Naive thymus-derived CD8-positive, alpha-beta T cell (primary cell): ENCODE results near the gene SEC24B. TPM values are rescaled to one million over a fixed set of nuclear protein-coding genes. Genes with fewer than 3 reads are reported as not detected.

ENCODE experiments used
- ATAC-seq, 2 donors: fragments of 150-1000 bp; cut with Tn5 transposase in 1 of 2; sonication (Bioruptor Pico), chemical (Tn5 transposase) in 1 of 2; 1 replicate in 1 of 2; 2 replicates in 1 of 2; pipeline ENCODE4 v1.10.0; 2021; ENCODE audit warnings: mild to moderate bottlenecking in 2 of 2, moderate library complexity in 2 of 2
- POLR2A ChIA-PET: fragments of 350-600 bp; sonication (Branson Sonifier 250); formaldehyde crosslinking; loops from one replicate; lab custom pipeline; 2021; ENCODE audit warnings: antibody characterized with exemption; lab: Charles Lee
- DNase-seq, 10 donors: peaks; one replicate each; pipeline versions ENCODE4 v3.0.0 to v3.0.0-alpha.2; 2020 to 2022
- H3K27ac Mint-ChIP-seq, 10 donors: one replicate each; pipeline ENCODE4 v1.8.0; 2020 to 2022; ENCODE audit warnings: mild to moderate bottlenecking in 10 of 10, mixed read lengths in 10 of 10, moderate library complexity in 4 of 10, inconsistent platforms in 1 of 10
- H3K27me3 Mint-ChIP-seq, 5 donors: one replicate each; pipeline ENCODE4 v1.8.0; 2021 to 2022; ENCODE audit warnings: mixed read lengths in 5 of 5
- H3K36me3 Mint-ChIP-seq, 3 donors: one replicate each; pipeline ENCODE4 v1.8.0; 2020 to 2022; ENCODE audit warnings: mixed read lengths in 3 of 3, mild to moderate bottlenecking in 2 of 3, inconsistent platforms in 1 of 3
- H3K4me1 Mint-ChIP-seq, 4 donors: one replicate each; pipeline ENCODE4 v1.8.0; 2021 to 2022; ENCODE audit warnings: mixed read lengths in 4 of 4
- H3K4me3 Mint-ChIP-seq, 10 donors: one replicate each; pipeline ENCODE4 v1.8.0; 2020 to 2022; ENCODE audit warnings: mild to moderate bottlenecking in 10 of 10, mixed read lengths in 10 of 10, moderate library complexity in 6 of 10, inconsistent platforms in 1 of 10
- H3K9me3 Mint-ChIP-seq, 9 donors: one replicate each; pipeline ENCODE4 v1.8.0; 2020 to 2022; ENCODE audit warnings: mixed read lengths in 9 of 9, mild to moderate bottlenecking in 3 of 9, inconsistent platforms in 1 of 9, moderate library complexity in 1 of 9
- polyA plus RNA-seq, 3 donors: library from polyadenylated mRNA; unstranded; fragments of 300-500 nt; fragmentation: Illumina TruSeq; gene quantifications; one replicate each; pipeline ENCODE4 v1.2.3, GENCODE V29; 2021
- total RNA-seq, 8 experiments: library from RNA in 2 of 8; stranded (reverse) in 2 of 8; gene quantifications; one replicate each; pipeline ENCODE4 v1.2.3 and lab custom pipeline; 2021 to 2026

SEC24B gene
- total RNA-seq (10 to 100 TPM; 38.9 to 39.6 TPM), polyA plus RNA-seq (10 to 100 TPM in 2 of 3 donors, 1 to 10 TPM in 1; 8.3 to 17.2 (median 10.5) TPM), total RNA-seq (lab: John Stamatoyannopoulos, UW) (54.6 to 99.9 (median 76.2) reads per million in 6 experiments)

GRCh38 chr4:109433205-109434006 is at the start of gene SEC24B:
Gene SEC24B, plus strand, starts transcription at chr4:109433815. Its CDS starts 55 bp downstream, at chr4:109433870.
- Mint-ChIP-seq H3K9me3 (no peaks in the 10 kb centered on the region), H3K27ac (peak within 1 kb of the TSS; percentile 86 to 97 (median 94)), H3K27me3 (no peaks in the 10 kb centered on the region), H3K4me3 (peak within 1 kb of the TSS; percentile 77 to 95 (median 90)), H3K4me1 (peaks cover 14 to 53% (median 51%) of the 10 kb centered on the region in 4 donors), H3K36me3 (peaks cover 0 to 11% (median 2%) of the 10 kb centered on the region in 3 donors)
- POLR2A ChIA-PET = interaction anchor here (0.5 to 3.0 kb wide), 16 partner anchors 8 to 1712 kb away, joined by 3 to 16 read pairs (median 5); partner anchors contain the start of genes GAR1, MCUB and PLA2G12A
- DNase-seq (peak; percentile 85 to 94 (median 90)), ATAC-seq (peak; percentile 89)

- POLR2A ChIA-PET = no interaction called here
- H3K36me3 Mint-ChIP-seq = no peaks in the 10 kb centered on the region
- H3K27ac Mint-ChIP-seq = no peak overlapping the region
- H3K27me3 Mint-ChIP-seq = peaks cover 9 to 26% (median 16%) of the 10 kb centered on the region in 5 donors
- ATAC-seq (no peak), DNase-seq (no peak)
- H3K9me3 Mint-ChIP-seq = no peaks in the 10 kb centered on the region
- peaks cover 0 to 3% (median 0%) of the 10 kb centered on the region in 4 donors for H3K4me1 Mint-ChIP-seq
- no peak overlapping the region for H3K4me3 Mint-ChIP-seq
Measured at GRCh38 chr4:109383823-109384222, 49.8 kb upstream of the SEC24B start.

- Mint-ChIP-seq H3K27me3 (peaks cover 9 to 26% (median 16%) of the 10 kb centered on the region in 5 donors), H3K4me1 (peaks cover 0 to 3% (median 0%) of the 10 kb centered on the region in 4 donors), H3K9me3 (no peaks in the 10 kb centered on the region), H3K36me3 (no peaks in the 10 kb centered on the region), H3K27ac (peak overlapping the region in 1 of 10 donors; percentile 88), H3K4me3 (no peak overlapping the region)
- ATAC-seq (no peak), DNase-seq (no peak)
- POLR2A ChIA-PET = no interaction called here
Measured at GRCh38 chr4:109385260-109385659, 48.4 kb upstream of the SEC24B start.

GRCh38 chr4:109389369-109390114 is 44.1 kb upstream of the SEC24B start:
- DNase-seq (no peak), ATAC-seq (no peak)
- POLR2A ChIA-PET = no interaction called here
- Mint-ChIP-seq H3K27ac (no peak overlapping the region), H3K9me3 (no peaks in the 10 kb centered on the region), H3K27me3 (peaks cover 12 to 18% (median 15%) of the 10 kb centered on the region in 5 donors), H3K4me1 (no peaks in the 10 kb centered on the region), H3K36me3 (peaks cover 0 to 3% (median 0%) of the 10 kb centered on the region in 3 donors), H3K4me3 (no peak overlapping the region)

- Mint-ChIP-seq H3K4me1 (no peaks in the 10 kb centered on the region), H3K27ac (no peak overlapping the region), H3K4me3 (no peak overlapping the region), H3K9me3 (no peaks in the 10 kb centered on the region), H3K36me3 (peaks cover 0 to 3% (median 0%) of the 10 kb centered on the region in 3 donors), H3K27me3 (peaks cover 10 to 17% (median 12%) of the 10 kb centered on the region in 5 donors)
- ATAC-seq = no peak
- POLR2A ChIA-PET = no interaction called here
- no peak for DNase-seq
Measured at GRCh38 chr4:109390115-109390768, 43.4 kb upstream of the SEC24B start.

- peaks cover 0 to 3% (median 0%) of the 10 kb centered on the region in 3 donors for H3K36me3 Mint-ChIP-seq
- DNase-seq (no peak), ATAC-seq (no peak)
- no peak overlapping the region for H3K4me3 Mint-ChIP-seq
- POLR2A ChIA-PET = interaction anchor here (0.7 kb wide), 1 partner anchor 1361 kb away, joined by 3 read pairs; no protein-coding TSS in a partner anchor
- H3K9me3 Mint-ChIP-seq = no peaks in the 10 kb centered on the region
- H3K27me3 Mint-ChIP-seq = peaks cover 5 to 22% (median 17%) of the 10 kb centered on the region in 5 donors
- no peak overlapping the region for H3K27ac Mint-ChIP-seq
- H3K4me1 Mint-ChIP-seq = no peaks in the 10 kb centered on the region
Measured at GRCh38 chr4:109395694-109396093, 37.9 kb upstream of the SEC24B start.

DNA sequence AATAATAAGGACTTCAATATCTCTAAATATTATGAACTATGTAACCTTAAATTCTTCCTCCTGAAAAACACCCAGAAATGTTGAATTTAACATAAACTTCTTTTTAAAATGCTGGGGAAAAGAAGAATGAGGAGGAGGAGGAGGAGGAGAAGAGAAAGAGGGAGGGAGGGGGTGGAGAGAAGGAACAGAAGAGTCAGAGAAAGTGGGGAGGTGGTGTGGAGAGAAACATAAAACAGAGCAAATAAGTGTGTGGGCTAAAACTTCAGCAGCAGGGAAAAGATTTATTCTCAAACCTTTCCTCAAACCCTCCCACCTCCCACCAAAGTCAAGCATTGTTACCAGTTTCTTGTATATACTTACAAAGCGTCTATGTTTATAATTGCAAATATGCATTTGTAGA is 34.7 kb upstream of the SEC24B start:
- no peak overlapping the region for H3K27ac Mint-ChIP-seq
- ATAC-seq = no peak
- POLR2A ChIA-PET = no interaction called here
- peaks cover 0 to 2% (median 0%) of the 10 kb centered on the region in 4 donors for H3K4me1 Mint-ChIP-seq
- peaks cover 3 to 29% (median 16%) of the 10 kb centered on the region in 5 donors for H3K27me3 Mint-ChIP-seq
- H3K9me3 Mint-ChIP-seq = no peaks in the 10 kb centered on the region
- no peak for DNase-seq
- no peak overlapping the region for H3K4me3 Mint-ChIP-seq
- peaks cover 0 to under 1% (median 0%) of the 10 kb centered on the region in 3 donors for H3K36me3 Mint-ChIP-seq

GRCh38 chr4:109406337-109406931 is 27.2 kb upstream of the SEC24B start:
- DNase-seq (peak in 7 of 10 donors; percentile 12 to 60 (median 41)), ATAC-seq (peak; percentile 72 to 86)
- H3K36me3 Mint-ChIP-seq = no peaks in the 10 kb centered on the region
- no peak overlapping the region for H3K27ac Mint-ChIP-seq
- POLR2A ChIA-PET = no interaction called here
- H3K9me3 Mint-ChIP-seq = no peaks in the 10 kb centered on the region
- peaks cover 0 to 23% (median 3%) of the 10 kb centered on the region in 5 donors for H3K27me3 Mint-ChIP-seq
- peaks cover 0 to 2% (median 0%) of the 10 kb centered on the region in 4 donors for H3K4me1 Mint-ChIP-seq
- no peak overlapping the region for H3K4me3 Mint-ChIP-seq

- Mint-ChIP-seq H3K27me3 (peaks cover 0 to 23% (median 3%) of the 10 kb centered on the region in 5 donors), H3K9me3 (no peaks in the 10 kb centered on the region), H3K4me3 (no peak overlapping the region), H3K36me3 (no peaks in the 10 kb centered on the region), H3K27ac (no peak overlapping the region), H3K4me1 (no peaks in the 10 kb centered on the region)
- POLR2A ChIA-PET = no interaction called here
- no peak for ATAC-seq
- DNase-seq = no peak
Measured at GRCh38 chr4:109407027-109407737, 26.4 kb upstream of the SEC24B start.

DNA sequence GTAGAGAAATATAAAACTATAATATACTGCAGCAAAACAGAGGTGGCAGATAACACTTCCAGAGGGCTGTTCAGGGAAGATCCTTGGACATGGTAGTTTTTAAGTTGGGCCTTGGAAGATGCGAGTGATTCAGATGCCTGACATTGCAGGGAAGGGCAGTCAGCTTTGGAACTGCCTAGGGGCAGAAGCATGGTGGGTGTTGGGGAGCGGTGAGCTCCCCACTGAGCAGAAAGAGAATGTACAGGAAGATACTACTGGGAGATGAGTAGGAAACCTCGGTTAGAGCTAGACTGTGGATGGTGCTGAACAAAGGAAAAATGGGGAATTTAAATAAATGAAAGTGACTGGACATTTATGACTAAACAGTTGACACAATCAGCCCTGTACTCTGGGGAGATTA is 24.9 kb upstream of the SEC24B start:
- ATAC-seq (no peak), DNase-seq (no peak)
- Mint-ChIP-seq H3K27ac (peak overlapping the region in 1 of 10 donors; percentile 18), H3K9me3 (no peaks in the 10 kb centered on the region), H3K4me1 (no peaks in the 10 kb centered on the region), H3K27me3 (peaks cover 0 to 13% (median 1%) of the 10 kb centered on the region in 5 donors), H3K36me3 (no peaks in the 10 kb centered on the region), H3K4me3 (peak overlapping the region in 1 of 10 donors; percentile 7)
- POLR2A ChIA-PET = no interaction called here

DNA sequence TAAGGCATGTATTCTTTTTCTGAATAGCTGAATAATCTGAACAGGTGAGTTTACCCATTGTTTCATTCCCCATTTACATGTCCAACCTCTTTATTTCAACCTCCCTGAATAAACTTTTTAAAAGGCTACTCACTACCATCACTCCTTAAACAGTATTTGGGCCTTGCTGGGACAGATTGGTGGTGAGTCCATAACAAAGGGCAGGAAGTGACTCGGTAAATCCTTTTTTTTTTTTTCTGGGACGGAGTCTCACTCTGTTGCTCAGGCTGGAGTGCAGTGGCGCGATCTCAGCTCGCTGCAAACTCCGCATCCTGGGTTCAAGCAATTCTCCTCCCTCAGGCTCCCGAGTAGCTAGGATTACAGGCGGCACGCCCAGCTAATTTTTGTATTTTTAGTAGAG is 23.4 kb upstream of the SEC24B start:
- POLR2A ChIA-PET = no interaction called here
- ATAC-seq = no peak

More for the DNA sequence above, 23.4 kb upstream of the SEC24B start:
- no peaks in the 10 kb centered on the region for H3K4me1 Mint-ChIP-seq
- peak overlapping the region in 1 of 10 donors; percentile 17 for H3K27ac Mint-ChIP-seq
- no peak overlapping the region for H3K4me3 Mint-ChIP-seq
- H3K36me3 Mint-ChIP-seq = no peaks in the 10 kb centered on the region
- peaks cover 0 to 7% (median 0%) of the 10 kb centered on the region in 5 donors for H3K27me3 Mint-ChIP-seq
- no peaks in the 10 kb centered on the region for H3K9me3 Mint-ChIP-seq
- no peak for DNase-seq
